ENCODE measurements around the gene MICALL2. TPM values are rescaled to one million over a fixed set of nuclear protein-coding genes. Genes with fewer than 3 reads are reported as not detected.

MICALL2 gene
- total RNA-seq, 1 donor from 2014 or later, result 8.1 TPM

DNA sequence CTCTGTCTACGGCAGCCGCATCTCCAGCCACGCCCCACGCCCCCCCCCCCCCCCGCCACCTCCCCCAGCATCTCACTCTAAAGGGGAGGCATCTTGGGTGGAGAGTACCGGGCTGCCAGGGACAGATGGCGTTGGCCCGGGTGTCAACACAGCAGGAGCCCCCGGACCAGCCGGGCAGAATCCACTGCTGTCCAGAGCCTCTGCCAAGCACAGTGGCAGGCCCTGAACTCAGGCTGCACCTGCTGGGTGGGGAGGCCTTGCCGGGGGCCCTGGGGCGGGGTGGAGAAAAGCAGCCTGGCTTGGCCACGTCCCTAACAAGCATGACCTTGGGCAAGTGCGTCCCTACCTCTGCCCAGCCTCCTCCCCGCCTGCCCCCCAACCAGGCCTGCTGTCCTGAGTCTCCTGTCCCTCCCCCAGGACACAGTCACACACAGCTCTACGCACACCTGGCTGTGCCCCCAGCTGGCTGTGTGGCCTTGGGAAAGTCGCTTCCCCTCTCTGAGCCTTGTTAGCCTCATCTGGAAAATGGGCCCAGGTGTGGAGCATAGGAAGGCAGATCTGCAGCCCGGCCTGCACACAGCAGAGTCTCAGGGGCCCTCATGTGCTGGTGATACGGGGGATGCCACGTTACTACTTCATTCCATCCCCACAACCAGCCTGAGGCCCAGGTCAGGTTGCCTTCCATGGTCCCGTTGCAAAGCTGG lies 45.2 kb downstream of the MICALL2 start:
- no peak overlapping the region for H3K4me3 ChIP-seq (ENCODE audit: low read depth, low read length)
- TF ChIP-seq, protein P1, sequence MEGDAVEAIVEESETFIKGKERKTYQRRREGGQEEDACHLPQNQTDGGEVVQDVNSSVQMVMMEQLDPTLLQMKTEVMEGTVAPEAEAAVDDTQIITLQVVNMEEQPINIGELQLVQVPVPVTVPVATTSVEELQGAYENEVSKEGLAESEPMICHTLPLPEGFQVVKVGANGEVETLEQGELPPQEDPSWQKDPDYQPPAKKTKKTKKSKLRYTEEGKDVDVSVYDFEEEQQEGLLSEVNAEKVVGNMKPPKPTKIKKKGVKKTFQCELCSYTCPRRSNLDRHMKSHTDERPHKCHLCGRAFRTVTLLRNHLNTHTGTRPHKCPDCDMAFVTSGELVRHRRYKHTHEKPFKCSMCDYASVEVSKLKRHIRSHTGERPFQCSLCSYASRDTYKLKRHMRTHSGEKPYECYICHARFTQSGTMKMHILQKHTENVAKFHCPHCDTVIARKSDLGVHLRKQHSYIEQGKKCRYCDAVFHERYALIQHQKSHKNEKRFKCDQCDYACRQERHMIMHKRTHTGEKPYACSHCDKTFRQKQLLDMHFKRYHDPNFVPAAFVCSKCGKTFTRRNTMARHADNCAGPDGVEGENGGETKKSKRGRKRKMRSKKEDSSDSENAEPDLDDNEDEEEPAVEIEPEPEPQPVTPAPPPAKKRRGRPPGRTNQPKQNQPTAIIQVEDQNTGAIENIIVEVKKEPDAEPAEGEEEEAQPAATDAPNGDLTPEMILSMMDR (conservative IDR thresholded peaks at IDR 0.05; ENCODE audit: low read depth, low read length), result no peak
- DNase-seq (ENCODE audit: low read depth), result no peak

- peak; percentile 1 for DNase-seq (ENCODE audit: low read depth)
- TF ChIP-seq, protein P1 (conservative IDR thresholded peaks at IDR 0.05; ENCODE audit: low read depth, low read length), result peak; percentile 71
- no peak overlapping the region for H3K4me3 ChIP-seq (ENCODE audit: low read depth, low read length)
Observed at GRCh38 chr7:1412322-1413261, 46.7 kb downstream of the MICALL2 start.

DNA sequence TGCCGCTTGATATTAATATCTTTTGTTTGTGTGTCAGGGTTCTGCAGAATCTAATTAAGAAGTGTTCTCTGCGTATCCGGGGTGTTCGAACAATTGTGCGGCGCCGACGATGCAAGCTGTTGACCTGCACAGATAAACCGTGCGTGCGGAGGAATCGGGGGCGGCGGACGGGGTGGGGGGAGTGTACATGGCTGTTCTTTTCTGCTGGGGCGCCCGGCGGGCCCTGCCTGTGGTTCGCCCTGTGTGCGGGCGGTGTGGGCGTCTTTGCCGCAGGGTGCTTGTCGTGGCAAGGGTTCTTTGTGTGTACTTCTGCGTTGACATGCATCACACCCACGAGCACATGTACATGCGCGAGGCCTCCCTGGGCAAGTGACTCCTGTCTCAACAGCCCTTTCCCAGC lies 47.9 kb downstream of the MICALL2 start:
- TF ChIP-seq, protein P1 (conservative IDR thresholded peaks at IDR 0.05; ENCODE audit: low read depth, low read length), result no peak
- DNase-seq (ENCODE audit: low read depth), result no peak
- H3K4me3 ChIP-seq (ENCODE audit: low read depth, low read length), result no peak overlapping the region

DNA sequence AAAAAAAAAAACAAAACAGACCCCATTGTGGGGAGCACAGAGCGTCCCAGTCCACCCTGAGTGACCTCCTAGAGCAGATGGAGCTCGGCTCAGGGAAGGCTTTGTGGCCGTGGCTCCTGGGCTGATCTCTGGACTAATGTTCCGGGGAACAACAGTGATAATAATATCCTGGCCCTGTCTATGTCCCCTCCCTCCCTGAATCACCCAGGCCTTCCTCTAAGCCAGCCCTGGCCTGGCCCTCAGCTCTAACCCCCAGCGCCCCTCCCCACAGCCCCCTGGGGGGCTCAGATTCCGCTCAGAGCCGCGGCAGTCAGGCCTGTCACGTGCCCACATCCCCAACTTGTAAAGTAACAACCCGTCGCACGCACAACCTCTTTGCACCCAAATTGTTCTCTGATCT lies 48.3 kb downstream of the MICALL2 start:
- DNase-seq (ENCODE audit: low read depth), result no peak
- TF ChIP-seq, protein P1 (conservative IDR thresholded peaks at IDR 0.05; ENCODE audit: low read depth, low read length), result no peak
- H3K4me3 ChIP-seq (ENCODE audit: low read depth, low read length), result no peak overlapping the region

DNA sequence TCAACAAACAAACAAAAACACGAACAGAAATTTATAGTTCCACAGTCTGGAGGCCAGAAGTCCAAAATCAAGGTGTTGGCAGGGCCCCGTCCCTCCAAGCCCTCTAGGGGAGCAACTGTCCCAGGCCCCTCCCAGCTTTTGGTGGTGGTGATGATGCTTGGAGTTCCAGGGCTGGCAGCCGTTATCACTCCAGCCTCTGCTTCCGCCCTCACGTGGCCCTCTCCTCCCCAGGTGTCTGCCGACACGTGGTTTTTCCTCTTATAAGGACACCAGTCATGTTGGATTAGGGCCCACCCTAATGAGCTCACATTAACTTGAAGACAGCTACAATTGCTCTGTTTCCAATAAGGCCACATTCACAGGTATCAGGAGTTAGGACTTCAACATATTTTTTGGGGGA lies 49.7 kb downstream of the MICALL2 start:
- TF ChIP-seq, protein P1 (conservative IDR thresholded peaks at IDR 0.05; ENCODE audit: low read depth, low read length), result no peak
- no peak overlapping the region for H3K4me3 ChIP-seq (ENCODE audit: low read depth, low read length)
- DNase-seq (ENCODE audit: low read depth), result no peak

DNA sequence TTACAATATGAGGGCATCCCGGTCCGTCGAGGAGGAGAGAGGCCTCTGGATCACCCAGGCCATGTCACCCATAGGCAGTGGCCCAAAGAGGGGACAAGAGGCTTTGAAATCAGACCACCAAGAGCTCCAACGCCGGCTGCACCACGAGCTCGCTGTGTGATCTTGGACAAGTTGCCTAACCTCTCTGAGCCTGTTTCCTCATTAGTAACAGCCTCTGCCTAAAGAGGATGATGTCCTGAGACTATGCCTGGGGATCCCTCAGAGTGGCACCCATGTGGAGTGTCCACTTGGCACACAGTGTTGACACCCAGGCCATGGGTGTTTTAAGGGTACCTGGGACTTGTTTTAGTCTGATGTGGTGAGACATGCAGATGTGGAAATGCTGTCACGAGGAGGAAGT lies 50.8 kb downstream of the MICALL2 start:
- TF ChIP-seq, protein P1 (conservative IDR thresholded peaks at IDR 0.05; ENCODE audit: low read depth, low read length), result no peak
- no peak for DNase-seq (ENCODE audit: low read depth)
- no peak overlapping the region for H3K4me3 ChIP-seq (ENCODE audit: low read depth, low read length)
